Measurements from ENCODE around the gene KRT32.

KRT32 gene

GRCh38 chr17:41492351-41492750 is 25.2 kb upstream of the KRT32 start:
- Histone ChIP-seq H3K27ac (replicated peaks) (no peak overlapping the region), H3K4me3 (replicated peaks; ENCODE audit: insufficient read depth, low read length) (no peak overlapping the region), H3K27me3 (ENCODE audit: insufficient read depth, poor library complexity, severe bottlenecking) (no peaks in the 10 kb centered on the region)
- TF ChIP-seq REST (IDR thresholded peaks at IDR 0.05; ENCODE audit: insufficient replicate concordance, low read depth) (no peak), SPI1 (IDR thresholded peaks at IDR 0.05; ENCODE audit: borderline replicate concordance, low read depth) (0 out of 2 replicates have a peak, but pooled peaks have one; percentile 5)
- DNase-seq (ENCODE audit: low read depth in 1 of 2, low spot score in 1 of 2), result no peak

- no peak overlapping the region for H3K4me3 ChIP-seq (replicated peaks; ENCODE audit: insufficient read depth, low read length)
- DNase-seq (ENCODE audit: low read depth in 1 of 2, low spot score in 1 of 2), result no peak
- TF ChIP-seq SPI1 (IDR thresholded peaks at IDR 0.05; ENCODE audit: borderline replicate concordance, low read depth) (no peak), GABPA (IDR thresholded peaks at IDR 0.05; ENCODE audit: low read depth) (no peak), POLR2AphosphoS5 (IDR thresholded peaks at IDR 0.05; ENCODE audit: low read depth) (no peak), REST (IDR thresholded peaks at IDR 0.05; ENCODE audit: insufficient replicate concordance, low read depth) (no peak), CTCF (IDR thresholded peaks at IDR 0.05; ENCODE audit: insufficient read depth, low read length) (no peak)
- H3K27me3 ChIP-seq (ENCODE audit: insufficient read depth, poor library complexity, severe bottlenecking), result no peaks in the 10 kb centered on the region
- no peak overlapping the region for H3K27ac ChIP-seq (replicated peaks)
Observed at GRCh38 chr17:41491476-41491875, 24.3 kb upstream of the KRT32 start.

GRCh38 chr17:41490000-41490990 is 23.1 kb upstream of the KRT32 start:
- Histone ChIP-seq H3K4me3 (replicated peaks; ENCODE audit: insufficient read depth, low read length) (no peak overlapping the region), H3K27me3 (ENCODE audit: insufficient read depth, poor library complexity, severe bottlenecking) (no peaks in the 10 kb centered on the region), H3K27ac (replicated peaks) (no peak overlapping the region)
- no peak for TF ChIP-seq REST (IDR thresholded peaks at IDR 0.05; ENCODE audit: insufficient replicate concordance, low read depth)
- TF ChIP-seq SPI1 (IDR thresholded peaks at IDR 0.05; ENCODE audit: borderline replicate concordance, low read depth), result no peak
- TF ChIP-seq GABPA (IDR thresholded peaks at IDR 0.05; ENCODE audit: low read depth), result no peak
- TF ChIP-seq CTCF (IDR thresholded peaks at IDR 0.05; ENCODE audit: insufficient read depth, low read length), result no peak
- no peak for DNase-seq (ENCODE audit: low read depth in 1 of 2, low spot score in 1 of 2)
